Esophagus muscularis mucosa (tissue), 4 donors: ENCODE data around the gene CPEB1.
"Not testable (repeated sequence)": the region's sequence is repeated elsewhere in the genome, so short reads cannot be mapped to it uniquely, and the experiment has no call there.

Source experiments
- CTCF ChIP-seq, 3 experiments: fragments of 200-600 bp in 2 of 3; fragments of 450-650 bp in 1 of 3; sonication (generic) in 2 of 3; IDR thresholded peaks; one replicate each; pipeline ENCODE4 v1.5.1; 2017 to 2019; ENCODE audit warnings: antibody characterized with exemption in 3 of 3, mild to moderate bottlenecking in 2 of 3, moderate library complexity in 1 of 3
- EP300 ChIP-seq: sonication (generic); formaldehyde crosslinking; IDR thresholded peaks from one replicate; pipeline ENCODE4 v1.6.1; 2017; ENCODE audit warnings: antibody characterized with exemption
- POLR2A ChIP-seq: fragments of 450-650 bp; IDR thresholded peaks from one replicate; pipeline ENCODE4 v1.6.1; 2017; ENCODE audit warnings: antibody characterized with exemption, moderate library complexity, mild to moderate bottlenecking, low read depth
- POLR2AphosphoS5 ChIP-seq, 2 donors: sonication (generic); formaldehyde crosslinking; IDR thresholded peaks; one replicate each; pipeline ENCODE4 v1.6.1; 2017; ENCODE audit warnings: antibody characterized with exemption in 2 of 2

- TF ChIP-seq CTCF (IDR thresholded peaks at IDR 0.05); POLR2A; POLR2AphosphoS5 (IDR thresholded peaks at IDR 0.05); EP300: not testable (repeated sequence)
These were observed 112.7 kb downstream of the CPEB1 start for GRCh38 chr15:82534457-82534861.
